ENCODE data around the gene FCGBP. TPM values are rescaled to one million over a fixed set of nuclear protein-coding genes. Genes with fewer than 3 reads are reported as not detected.

The FCGBP gene
- polyA plus RNA-seq, 2 of the 4 experiments (the other 2 are of a cell fraction), result 0.74 to 1.4 TPM

- DNase-seq (ENCODE audit: low read depth in 1 of 2, low spot score in 1 of 2), result peak; percentile 42 to 58
- no peak for FAIRE-seq
- H3K27ac ChIP-seq, result peak overlapping the region; percentile 82 to 87
- 62% methylated on average over 7 of the region's 7 CpGs for WGBS (ENCODE audit: missing lambda C conversion rate)
- TF ChIP-seq TP53 (CRISPR knock-in tag; IDR thresholded peaks at IDR 0.05), result no peak
- no peak for TF ChIP-seq EHMT2 (IDR thresholded peaks at IDR 0.05; ENCODE audit: low read depth)
- TF ChIP-seq CHD2 (IDR thresholded peaks at IDR 0.05; ENCODE audit: low read length, partially characterized antibody), result no peak
- TF ChIP-seq CHD4 (IDR thresholded peaks at IDR 0.05; ENCODE audit: borderline replicate concordance), result no peak
- no peak for TF ChIP-seq CTCF (IDR thresholded peaks at IDR 0.05)
- no peak for TF ChIP-seq HOXB5 (CRISPR knock-in tag; IDR thresholded peaks at IDR 0.05)
- TF ChIP-seq, protein P1, sequence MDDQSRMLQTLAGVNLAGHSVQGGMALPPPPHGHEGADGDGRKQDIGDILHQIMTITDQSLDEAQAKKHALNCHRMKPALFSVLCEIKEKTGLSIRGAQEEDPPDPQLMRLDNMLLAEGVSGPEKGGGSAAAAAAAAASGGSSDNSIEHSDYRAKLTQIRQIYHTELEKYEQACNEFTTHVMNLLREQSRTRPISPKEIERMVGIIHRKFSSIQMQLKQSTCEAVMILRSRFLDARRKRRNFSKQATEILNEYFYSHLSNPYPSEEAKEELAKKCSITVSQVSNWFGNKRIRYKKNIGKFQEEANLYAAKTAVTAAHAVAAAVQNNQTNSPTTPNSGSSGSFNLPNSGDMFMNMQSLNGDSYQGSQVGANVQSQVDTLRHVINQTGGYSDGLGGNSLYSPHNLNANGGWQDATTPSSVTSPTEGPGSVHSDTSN (IDR thresholded peaks at IDR 0.05), result no peak
- TF ChIP-seq JUN (IDR thresholded peaks at IDR 0.05), result no peak
- TF ChIP-seq HES2 (IDR thresholded peaks at IDR 0.05), result no peak
- no peak for TF ChIP-seq TFCP2L1 (CRISPR knock-in tag; IDR thresholded peaks at IDR 0.05)
- TF ChIP-seq ZFP36 (IDR thresholded peaks at IDR 0.05; ENCODE audit: borderline replicate concordance, partially characterized antibody), result no peak
- no peak for TF ChIP-seq RAD21 (conservative IDR thresholded peaks at IDR 0.05 in 1 of 2, IDR thresholded peaks at IDR 0.05 in 1 of 2)
- H3K4me3 ChIP-seq, result no peak overlapping the region
- ATAC-seq, result peak; percentile 54; a peak in 4 of 6 replicates
- H3K4me1 ChIP-seq, result peaks cover 45% of the 10 kb centered on the region
- peaks cover 37% of the 10 kb centered on the region for H3K9me3 ChIP-seq
- CTCF ChIA-PET, result interaction anchor here (1.4 to 4.2 kb wide), 2 partner anchors 25 to 27 kb away, joined by 3 to 31 read pairs (median 14); partner anchors contain the start of gene PSMC4
- POLR2A ChIA-PET, result interaction anchor here (1.1 to 1.4 kb wide), 2 partner anchors 27 to 97 kb away, joined by 4 read pairs; partner anchors contain the start of genes FBL and PSMC4
- H3K4me2 ChIP-seq, result peak overlapping the region; percentile 66
These were observed 9.2 kb upstream of the FCGBP start for GRCh38 chr19:39943586-39943985.

DNA sequence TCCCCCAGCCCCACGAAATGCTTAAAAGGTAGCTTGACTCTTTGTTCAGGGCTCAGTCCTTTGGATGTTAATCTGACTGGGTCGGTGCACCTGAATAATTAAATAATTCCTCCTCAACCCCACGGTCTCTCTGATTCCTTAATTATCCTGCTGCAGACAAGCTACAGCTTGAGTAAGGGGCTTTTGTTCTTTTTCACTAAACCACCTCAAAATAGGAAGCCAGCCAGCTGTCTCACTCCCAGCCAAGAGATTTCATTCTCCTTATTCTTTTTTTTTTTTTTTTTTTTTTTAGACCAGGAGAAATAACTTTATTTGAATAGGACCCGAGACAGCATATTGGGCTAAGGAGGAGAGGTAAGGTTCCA, 7.9 kb upstream of the FCGBP start:
- Histone ChIP-seq H3K9me3 (peaks cover 29% of the 10 kb centered on the region), H3K4me3 (no peak overlapping the region), H3K4me2 (no peak overlapping the region), H3K4me1 (peaks cover 57% of the 10 kb centered on the region), H3K27ac (peak overlapping the region; percentile 82 to 87; a peak in 5 of 6 replicates)
- FAIRE-seq (peak; percentile 51), ATAC-seq (no peak), DNase-seq (ENCODE audit: low read depth in 1 of 2, low spot score in 1 of 2) (no peak)
- CTCF ChIA-PET, result interaction anchor here (0.6 to 2.1 kb wide), 5 partner anchors 28 to 1800 kb away, joined by 3 to 14 read pairs (median 4); partner anchors contain the start of gene PSMC4
- WGBS (ENCODE audit: missing lambda C conversion rate), result 85% methylated on average over 4 of the region's 4 CpGs
- TF ChIP-seq RAD21 (conservative IDR thresholded peaks at IDR 0.05 in 1 of 2, IDR thresholded peaks at IDR 0.05 in 1 of 2) (no peak), KDM1A (IDR thresholded peaks at IDR 0.05; ENCODE audit: low read depth) (no peak), HES2 (IDR thresholded peaks at IDR 0.05) (no peak), ZFP36 (IDR thresholded peaks at IDR 0.05; ENCODE audit: borderline replicate concordance, partially characterized antibody) (no peak)
- POLR2A ChIA-PET, result interaction anchor here (0.6 to 0.9 kb wide), 3 partner anchors 18 to 147 kb away, joined by 3 to 10 read pairs (median 3); no protein-coding TSS in a partner anchor

- H3K27ac ChIP-seq, result peak overlapping the region; percentile 82 to 87
- no peak overlapping the region for H3K4me2 ChIP-seq
- 62% methylated on average over 5 of the region's 5 CpGs for WGBS (ENCODE audit: missing lambda C conversion rate)
- H3K4me1 ChIP-seq, result peaks cover 62% of the 10 kb centered on the region
- H3K9me3 ChIP-seq, result peaks cover 27% of the 10 kb centered on the region
- no peak overlapping the region for H3K4me3 ChIP-seq
- ChIA-PET POLR2A (interaction anchor here (0.6 to 0.9 kb wide), 3 partner anchors 19 to 148 kb away, joined by 3 to 10 read pairs (median 3); no protein-coding TSS in a partner anchor), CTCF (interaction anchor here (0.6 to 2.1 kb wide), 5 partner anchors 28 to 1799 kb away, joined by 3 to 14 read pairs (median 4); partner anchors contain the start of gene PSMC4)
- FAIRE-seq (peak; percentile 65), ATAC-seq (no peak), DNase-seq (ENCODE audit: low read depth in 1 of 2, low spot score in 1 of 2) (no peak)
- TF ChIP-seq CTCF (IDR thresholded peaks at IDR 0.05) (no peak), EHMT2 (IDR thresholded peaks at IDR 0.05; ENCODE audit: low read depth) (no peak), HOXB13 (CRISPR knock-in tag; IDR thresholded peaks at IDR 0.05; ENCODE audit: low read depth) (no peak), KDM1A (IDR thresholded peaks at IDR 0.05; ENCODE audit: low read depth) (no peak), RCOR1 (IDR thresholded peaks at IDR 0.05; ENCODE audit: low read depth, low read length) (no peak), HMGXB4 (CRISPR knock-in tag; IDR thresholded peaks at IDR 0.05; ENCODE audit: borderline replicate concordance) (no peak), MAZ (IDR thresholded peaks at IDR 0.05; ENCODE audit: borderline replicate concordance, low read depth, low read length) (no peak), ESRRA (IDR thresholded peaks at IDR 0.05; ENCODE audit: borderline replicate concordance, low read length) (no peak), CEBPB (IDR thresholded peaks at IDR 0.05) (no peak)
These were observed 7.4 kb upstream of the FCGBP start for GRCh38 chr19:39941615-39942365.
